ENCODE data around the gene ANXA7. TPM values are rescaled to one million over a fixed set of nuclear protein-coding genes. Genes with fewer than 3 reads are reported as not detected.

ANXA7 gene
- total and polyA plus RNA-seq, 10 of the 15 experiments (the other 5 are each of a cell fraction or from before 2014, with no cell fraction given) = 70.6 to 184 (median 113) TPM

DNA sequence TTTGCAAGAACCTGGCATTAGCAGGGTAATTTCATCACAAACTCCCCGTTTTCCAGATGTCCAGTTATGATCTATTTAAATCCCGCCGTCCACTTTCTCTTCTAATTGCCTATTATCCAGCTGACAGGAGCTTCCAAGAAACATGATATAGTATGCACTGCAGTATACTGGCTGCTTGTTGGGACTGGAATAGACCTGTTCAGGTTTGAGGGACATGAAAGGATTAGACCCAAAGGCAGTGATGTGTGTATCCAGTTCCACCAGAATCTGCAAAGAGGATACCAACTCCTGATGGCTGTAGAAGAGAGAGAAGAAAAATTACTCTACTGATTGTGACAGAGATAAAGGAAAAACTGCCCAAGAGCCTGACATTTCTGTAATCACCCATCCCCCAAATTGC lies 10.6 kb upstream of the ANXA7 start:
- in situ Hi-C loops (cut with MboI) (no loop called here), intact Hi-C loops (cut with micrococcal nuclease; ENCODE audit: unreplicated experiment) (no loop called here)
- H3K36me3 ChIP-seq (ENCODE audit: control insufficient read depth in 2 of 2, insufficient read depth in 2 of 2, low read length in 1 of 2) = peaks cover 0 to 4% of the 10 kb centered on the region in 2 experiments; a peak in 2 of 4 replicates
- no peaks in the 10 kb centered on the region for H3K9me3 ChIP-seq (replicated peaks; ENCODE audit: control insufficient read depth, insufficient read depth, low read length)
- DNase-seq (ENCODE audit: low read depth, low spot score) (no peak), ATAC-seq (no peak), FAIRE-seq (no peak)
- H3K27me3 ChIP-seq (replicated peaks in 1 of 2; ENCODE audit: control insufficient read depth in 2 of 2, insufficient read depth in 2 of 2, low read length in 1 of 2) = no peaks in the 10 kb centered on the region
- H3K4me2 ChIP-seq (ENCODE audit: control insufficient read depth, insufficient read depth) = no peak overlapping the region
- H3K4me3 ChIP-seq = no peak overlapping the region
- BruUV-seq (replicated peaks) = no TSS peak
- H3K79me2 ChIP-seq (ENCODE audit: control insufficient read depth, insufficient read depth, low read length) = no peaks in the 10 kb centered on the region
- ChIA-PET RAD21 (ENCODE audit: unreplicated experiment) (no interaction called here), POLR2A (interaction anchor here (0.5 to 0.6 kb wide), 2 partner anchors 32 to 159 kb away, joined by 3 to 5 read pairs; no protein-coding TSS in a partner anchor), SMC1A (ENCODE audit: uncharacterized antibody, unreplicated experiment) (no interaction called here), CTCF (no interaction called here)
- H3K4me1 ChIP-seq (ENCODE audit: control insufficient read depth, insufficient read depth, low read length) = no peaks in the 10 kb centered on the region
- H2AFZ ChIP-seq (ENCODE audit: control insufficient read depth, low read depth, low read length) = no peak overlapping the region
- H4K20me1 ChIP-seq (ENCODE audit: control insufficient read depth, insufficient read depth) = no peaks in the 10 kb centered on the region
- H3K9ac ChIP-seq (ENCODE audit: control insufficient read depth, insufficient read depth, low read length) = no peak overlapping the region
- WGBS (ENCODE audit: insufficient coverage, insufficient replicate concordance, low lambda C conversion rate, missing lambda C conversion rate) = 92% methylated on average over 3 of the region's 3 CpGs
- TF ChIP-seq WRNIP1 (IDR thresholded peaks at IDR 0.05; ENCODE audit: borderline replicate concordance, low read depth, low read length) (no peak), EP300 (IDR thresholded peaks at IDR 0.05; ENCODE audit: borderline replicate concordance in 1 of 2, control insufficient read depth in 1 of 2, low read depth in 2 of 2, low read length in 2 of 2) (no peak), ATF3 (IDR thresholded peaks at IDR 0.05; ENCODE audit: borderline replicate concordance, extremely low read depth, low read depth, low read length) (no peak), TCF3 (IDR thresholded peaks at IDR 0.05; ENCODE audit: borderline replicate concordance, insufficient read depth, low read depth, low read length) (no peak)
- H3K27ac ChIP-seq (ENCODE audit: control insufficient read depth, insufficient read depth) = no peak overlapping the region

DNA sequence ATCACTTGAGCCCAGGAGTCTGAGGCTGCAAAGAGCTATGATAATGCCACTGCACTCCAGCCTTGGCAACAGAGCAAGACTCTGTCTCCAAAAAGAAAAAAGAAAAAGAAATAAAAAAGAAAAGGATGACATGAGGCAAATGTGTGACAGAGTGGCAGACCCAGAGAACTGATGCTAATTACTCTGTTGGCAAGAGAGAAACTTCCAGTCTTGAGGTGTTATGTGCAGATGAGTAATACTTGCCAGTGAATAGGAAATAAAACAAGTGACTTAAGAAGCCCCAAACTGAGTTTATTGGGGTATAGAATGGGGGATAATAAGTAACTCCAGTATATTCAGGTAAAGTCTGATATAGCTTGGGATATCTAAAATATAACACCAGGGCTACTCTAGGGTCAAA lies 9.5 kb upstream of the ANXA7 start:
- FAIRE-seq = no peak
- Histone ChIP-seq H3K9me3 (replicated peaks; ENCODE audit: control insufficient read depth, insufficient read depth, low read length) (no peaks in the 10 kb centered on the region), H3K4me2 (ENCODE audit: control insufficient read depth, insufficient read depth) (no peak overlapping the region), H3K4me3 (no peak overlapping the region), H3K4me1 (ENCODE audit: control insufficient read depth, insufficient read depth, low read length) (no peaks in the 10 kb centered on the region), H4K20me1 (ENCODE audit: control insufficient read depth, insufficient read depth) (no peaks in the 10 kb centered on the region), H3K27ac (ENCODE audit: control insufficient read depth, insufficient read depth) (no peak overlapping the region), H3K36me3 (ENCODE audit: control insufficient read depth in 2 of 2, insufficient read depth in 2 of 2, low read length in 1 of 2) (peaks cover 0 to 4% of the 10 kb centered on the region in 2 experiments; a peak in 2 of 4 replicates), H3K79me2 (ENCODE audit: control insufficient read depth, insufficient read depth, low read length) (no peaks in the 10 kb centered on the region), H3K27me3 (replicated peaks in 1 of 2; ENCODE audit: control insufficient read depth in 2 of 2, insufficient read depth in 2 of 2, low read length in 1 of 2) (no peaks in the 10 kb centered on the region), H2AFZ (ENCODE audit: control insufficient read depth, low read depth, low read length) (no peak overlapping the region), H3K9ac (ENCODE audit: control insufficient read depth, insufficient read depth, low read length) (no peak overlapping the region)
- in situ Hi-C loops (cut with MboI) (no loop called here), intact Hi-C loops (cut with micrococcal nuclease; ENCODE audit: unreplicated experiment) (no loop called here)
- ChIA-PET POLR2A (interaction anchor here (0.6 kb wide), 1 partner anchor 82 kb away, joined by 3 read pairs; no protein-coding TSS in a partner anchor), CTCF (interaction anchor here (0.6 kb wide), 1 partner anchor 288 kb away, joined by 3 read pairs; no protein-coding TSS in a partner anchor), SMC1A (ENCODE audit: uncharacterized antibody, unreplicated experiment) (interaction anchor here (0.6 kb wide), 1 partner anchor 20 kb away, joined by 3 read pairs; no protein-coding TSS in a partner anchor), RAD21 (ENCODE audit: unreplicated experiment) (no interaction called here)
- no peak for DNase-seq (ENCODE audit: low read depth, low spot score)
- no peak for ATAC-seq
- TF ChIP-seq NFXL1 (IDR thresholded peaks at IDR 0.05; ENCODE audit: borderline replicate concordance) (no peak), BRCA1 (IDR thresholded peaks at IDR 0.05; ENCODE audit: low read depth, low read length) (no peak), HDGF (IDR thresholded peaks at IDR 0.05) (no peak), IKZF2 (IDR thresholded peaks at IDR 0.05) (no peak)
- TF ChIP-seq, protein P1, sequence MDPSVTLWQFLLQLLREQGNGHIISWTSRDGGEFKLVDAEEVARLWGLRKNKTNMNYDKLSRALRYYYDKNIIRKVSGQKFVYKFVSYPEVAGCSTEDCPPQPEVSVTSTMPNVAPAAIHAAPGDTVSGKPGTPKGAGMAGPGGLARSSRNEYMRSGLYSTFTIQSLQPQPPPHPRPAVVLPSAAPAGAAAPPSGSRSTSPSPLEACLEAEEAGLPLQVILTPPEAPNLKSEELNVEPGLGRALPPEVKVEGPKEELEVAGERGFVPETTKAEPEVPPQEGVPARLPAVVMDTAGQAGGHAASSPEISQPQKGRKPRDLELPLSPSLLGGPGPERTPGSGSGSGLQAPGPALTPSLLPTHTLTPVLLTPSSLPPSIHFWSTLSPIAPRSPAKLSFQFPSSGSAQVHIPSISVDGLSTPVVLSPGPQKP (IDR thresholded peaks at IDR 0.05; ENCODE audit: low read depth, low read length) = no peak
- no TSS peak for BruUV-seq (replicated peaks)
